H9 (cell line): ENCODE measurements around the gene ZNF750. TPM values are rescaled to one million over a fixed set of nuclear protein-coding genes. Genes with fewer than 3 reads are reported as not detected.

Source experiments
- DNase-seq: peaks from one replicate; pipeline ENCODE4 v3.0.0-alpha.2; 2017
- H2AFZ ChIP-seq: one replicate; pipeline ENCODE4 v1.6.1; 2013; ENCODE audit warnings: mild to moderate bottlenecking, low read length, control low read depth, moderate library complexity
- H2AK5ac ChIP-seq: 2 replicates; pipeline ENCODE4 v1.6.1; 2013; ENCODE audit warnings: low read length, control low read depth, mixed read lengths; ENCODE audit not compliant: insufficient read length
- H2BK120ac ChIP-seq: one replicate; pipeline ENCODE4 v1.6.1; 2013; ENCODE audit warnings: low read depth, mild to moderate bottlenecking, low read length, control low read depth, inconsistent platforms; ENCODE audit not compliant: poor library complexity, severe bottlenecking
- H2BK12ac ChIP-seq: 2 replicates; pipeline ENCODE4 v1.6.1; 2013; ENCODE audit warnings: low read length, control low read depth, mixed read lengths, low read depth; ENCODE audit not compliant: insufficient read length
- H2BK15ac ChIP-seq: 2 replicates; pipeline ENCODE4 v1.6.1; 2013; ENCODE audit warnings: low read depth, low read length, control low read depth
- H2BK20ac ChIP-seq: one replicate; pipeline ENCODE4 v1.6.1; 2013; ENCODE audit warnings: low read depth, mild to moderate bottlenecking, low read length, control low read depth, inconsistent platforms; ENCODE audit not compliant: poor library complexity, severe bottlenecking
- H2BK5ac ChIP-seq: 2 replicates; pipeline ENCODE4 v1.6.1; 2013; ENCODE audit warnings: low read length, control low read depth, mixed read lengths; ENCODE audit not compliant: insufficient read length
- H3K14ac ChIP-seq: 2 replicates; pipeline ENCODE4 v1.6.1; 2013; ENCODE audit warnings: low read length, control low read depth; ENCODE audit not compliant: insufficient read depth
- H3K18ac ChIP-seq: 2 replicates; pipeline ENCODE4 v1.6.1; 2013; ENCODE audit warnings: low read depth, mild to moderate bottlenecking, mixed read lengths, low read length, control low read depth; ENCODE audit not compliant: insufficient read length
- H3K23ac ChIP-seq: 2 replicates; pipeline ENCODE4 v1.6.1; 2013; ENCODE audit warnings: low read length, control low read depth, mixed read lengths, low read depth; ENCODE audit not compliant: insufficient read length
- H3K23me2 ChIP-seq: 2 replicates; pipeline ENCODE4 v1.6.1; 2013; ENCODE audit warnings: low read depth, mild to moderate bottlenecking, mixed read lengths, low read length, control low read depth; ENCODE audit not compliant: insufficient read length, poor library complexity, severe bottlenecking
- H3K27ac ChIP-seq: 2 replicates; pipeline ENCODE4 v1.5.1; 2013; ENCODE audit warnings: low read length, control low read depth, mixed read lengths, low read depth; ENCODE audit not compliant: insufficient read length
- H3K27me3 ChIP-seq: 2 replicates; pipeline ENCODE4 v1.6.1; 2013; ENCODE audit warnings: low read length, control low read depth, inconsistent platforms; ENCODE audit not compliant: insufficient read depth
- H3K4ac ChIP-seq: 2 replicates; pipeline ENCODE4 v1.6.1; 2013; ENCODE audit warnings: low read depth, mild to moderate bottlenecking, control low read depth, inconsistent platforms, low read length, moderate library complexity
- H3K4me1 ChIP-seq: 2 replicates; pipeline ENCODE4 v1.6.1; 2013; ENCODE audit warnings: low read length, control low read depth, inconsistent platforms; ENCODE audit not compliant: insufficient read depth
- H3K4me2 ChIP-seq: 2 replicates; pipeline ENCODE4 v1.6.1; 2013; ENCODE audit warnings: low read length, control low read depth, mixed read lengths; ENCODE audit not compliant: insufficient read length, insufficient read depth
- H3K56ac ChIP-seq: 2 replicates; pipeline ENCODE4 v1.6.1; 2013; ENCODE audit warnings: low read depth, mild to moderate bottlenecking, mixed read lengths, low read length, control low read depth; ENCODE audit not compliant: insufficient read length
- H3K79me1 ChIP-seq: 2 replicates; pipeline ENCODE4 v1.6.1; 2013; ENCODE audit warnings: low read depth, mild to moderate bottlenecking, moderate library complexity, low read length, control low read depth, inconsistent platforms; ENCODE audit not compliant: insufficient read depth, poor library complexity, severe bottlenecking
- H3K79me2 ChIP-seq: 2 replicates; pipeline ENCODE4 v1.6.1; 2013; ENCODE audit warnings: low read length, control low read depth, inconsistent platforms; ENCODE audit not compliant: insufficient read depth
- H3K9ac ChIP-seq: 2 replicates; pipeline ENCODE4 v1.6.1; 2013; ENCODE audit warnings: low read length, control low read depth, mixed read lengths; ENCODE audit not compliant: insufficient read length; ENCODE audit errors: extremely low read depth
- H3K9me3 ChIP-seq: one replicate; pipeline ENCODE4 v1.6.1; 2013; ENCODE audit warnings: low read depth, low read length, inconsistent platforms; ENCODE audit not compliant: control insufficient read depth
- H3T11ph ChIP-seq: one replicate; pipeline ENCODE4 v1.6.1; 2013; ENCODE audit warnings: mild to moderate bottlenecking, low read length, control low read depth, inconsistent platforms
- H4K20me1 ChIP-seq: one replicate; pipeline ENCODE4 v1.6.1; 2013; ENCODE audit not compliant: control insufficient read depth, insufficient read length, insufficient read depth
- H4K5ac ChIP-seq: 2 replicates; pipeline ENCODE4 v1.6.1; 2013; ENCODE audit warnings: low read depth, mild to moderate bottlenecking, mixed read lengths, low read length, control low read depth; ENCODE audit not compliant: insufficient read length
- H4K8ac ChIP-seq: replicated peaks from 2 replicates; pipeline ENCODE4 v1.6.1; 2013; ENCODE audit warnings: low read length, control low read depth, mixed read lengths, low read depth; ENCODE audit not compliant: insufficient read length
- H4K91ac ChIP-seq: 2 replicates; pipeline ENCODE4 v1.6.1; 2013; ENCODE audit warnings: low read depth, mild to moderate bottlenecking, moderate library complexity, mixed read lengths, low read length, control low read depth; ENCODE audit not compliant: insufficient read length
- H3K27ac Mint-ChIP-seq, 3 experiments: 2 replicates in 2 of 3; 3 replicates in 1 of 3; pipeline ENCODE4 v1.8.0; 2020 to 2021; ENCODE audit warnings: mixed read lengths in 3 of 3, mild to moderate bottlenecking in 1 of 3, moderate library complexity in 1 of 3
- H3K27me3 Mint-ChIP-seq: 2 replicates; pipeline ENCODE4 v1.8.0; 2021; ENCODE audit warnings: low read depth, mild to moderate bottlenecking, moderate library complexity, mixed read lengths
- H3K36me3 Mint-ChIP-seq, 3 experiments: 2 replicates in 2 of 3; 3 replicates in 1 of 3; pipeline ENCODE4 v1.8.0; 2020 to 2021; ENCODE audit warnings: low read depth in 3 of 3, mixed read lengths in 3 of 3; ENCODE audit not compliant: insufficient read depth in 1 of 3
- H3K4me1 Mint-ChIP-seq, 2 experiments: 2 replicates each; pipeline ENCODE4 v1.8.0; 2020; ENCODE audit warnings: mixed read lengths in 2 of 2
- H3K4me3 Mint-ChIP-seq, 2 experiments: 2 replicates in 1 of 2; 3 replicates in 1 of 2; pipeline ENCODE4 v1.8.0; 2020 to 2021; ENCODE audit warnings: mild to moderate bottlenecking in 2 of 2, mixed read lengths in 2 of 2, moderate library complexity in 1 of 2
- H3K9me3 Mint-ChIP-seq, 2 experiments: 2 replicates in 1 of 2; 3 replicates in 1 of 2; pipeline ENCODE4 v1.8.0; 2020; ENCODE audit warnings: mild to moderate bottlenecking in 2 of 2, mixed read lengths in 2 of 2, moderate library complexity in 1 of 2
- CTCF ChIP-seq: fragments of 200-600 bp; sonication (generic); conservative IDR thresholded peaks from 3 replicates; pipeline ENCODE4 v1.8.0; 2021; ENCODE audit warnings: antibody characterized with exemption, mild to moderate bottlenecking
- WGBS: extraction: QIAGEN DNeasy Blood & Tissue Kit; methylation state at CpG from one replicate; pipeline ENCODE4 v1.1.7; 2013; ENCODE audit warnings: missing lambda C conversion rate, low lambda C conversion rate, mixed read lengths; ENCODE audit not compliant: insufficient read length; ENCODE audit errors: extremely low coverage; 5-methylcytosine and 5-hydroxymethylcytosine counted together
- total RNA-seq: library from RNA; stranded (reverse); gene quantifications from 2 replicates; pipeline ENCODE4 v1.2.1, GENCODE V29; 2021

Gene ZNF750
- total RNA-seq, 1 experiment from 2014 or later, result not detected

DNA sequence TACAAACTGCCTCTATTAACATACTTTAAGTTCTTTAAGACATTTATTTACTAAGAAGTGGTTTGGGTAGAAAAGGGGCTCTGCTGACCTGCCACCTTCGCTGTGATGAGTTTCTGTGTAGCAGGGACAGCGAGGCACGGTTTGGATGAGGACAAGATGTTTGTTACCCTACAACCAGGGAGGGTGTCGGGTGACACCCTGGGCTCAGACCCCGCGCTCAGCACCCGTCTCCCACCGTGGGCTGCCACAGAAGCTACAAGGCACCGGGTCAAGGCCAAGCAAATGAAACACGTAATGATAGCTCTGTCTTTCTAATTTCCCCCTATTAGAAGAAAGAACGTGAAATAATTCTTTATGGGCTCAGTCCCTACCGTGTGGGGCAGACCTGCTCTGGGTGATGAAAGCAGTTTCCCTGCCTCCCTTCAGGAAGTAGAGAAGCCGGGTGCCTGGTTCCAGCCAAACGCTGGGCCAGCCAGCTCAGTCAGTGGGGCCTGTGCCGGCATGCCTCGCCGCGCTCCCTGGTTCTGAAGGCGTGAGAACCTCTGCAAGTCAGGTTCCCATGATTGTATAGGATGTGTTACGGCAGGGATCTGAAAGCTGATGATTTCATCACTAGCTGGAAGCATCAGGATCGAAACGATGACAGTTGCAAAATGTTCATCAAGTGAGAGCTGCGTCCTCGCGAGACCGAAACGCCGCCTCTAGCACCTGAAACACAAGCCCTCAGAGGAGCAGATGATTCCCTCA lies 3.9 kb downstream of the ZNF750 start:
- TF ChIP-seq CTCF, result no peak
- WGBS, result no CpG with 5 or more reads among the region's 28 CpGs
- Histone ChIP-seq H4K91ac (no peak overlapping the region), H2AFZ (no peak overlapping the region), H3K14ac (no peak overlapping the region; the same call in 1 of the 2 replicates), H2BK5ac (no peak overlapping the region), H4K8ac (no peak overlapping the region), H3K79me1 (no peaks in the 10 kb centered on the region), H3K4me2 (no peak overlapping the region), H3K18ac (no peak overlapping the region), H4K20me1 (no peaks in the 10 kb centered on the region), H3K4me1 (0 out of 2 replicates have a peak, but pooled peaks cover 1% of the 10 kb centered on the region), H3K23ac (no peak overlapping the region), H4K5ac (no peak overlapping the region), H3K56ac (no peak overlapping the region), H3K79me2 (no peaks in the 10 kb centered on the region), H3K27ac (no peak overlapping the region), H2AK5ac (no peak overlapping the region), H3T11ph (no peak overlapping the region), H3K27me3 (no peaks in the 10 kb centered on the region), H2BK15ac (no peak overlapping the region), H3K9me3 (no peaks in the 10 kb centered on the region), H2BK12ac (no peak overlapping the region), H3K23me2 (no peaks in the 10 kb centered on the region), H3K9ac (no peak overlapping the region), H2BK20ac (no peak overlapping the region), H3K4ac (no peak overlapping the region), H2BK120ac (no peak overlapping the region)
- Mint-ChIP-seq H3K4me1 (peaks cover 31 to 35% of the 10 kb centered on the region in 2 experiments), H3K27ac (peak overlapping the region in 2 of 3 experiments; percentile 68 to 88; a peak in 4 of 7 replicates), H3K9me3 (no peaks in the 10 kb centered on the region), H3K4me3 (no peak overlapping the region), H3K27me3 (no peaks in the 10 kb centered on the region), H3K36me3 (peaks cover 2 to 21% (median 18%) of the 10 kb centered on the region in 3 experiments; a peak in 6 of 7 replicates)
- DNase-seq, result no peak
